C1 segment of cervical spinal cord (tissue), 14 donors: ENCODE data around the gene RGS10.

Experiments used
- DNase-seq, 14 donors: peaks; one replicate each; lab custom pipeline; 2025; lab: John Stamatoyannopoulos, UW

RGS10 gene

DNA sequence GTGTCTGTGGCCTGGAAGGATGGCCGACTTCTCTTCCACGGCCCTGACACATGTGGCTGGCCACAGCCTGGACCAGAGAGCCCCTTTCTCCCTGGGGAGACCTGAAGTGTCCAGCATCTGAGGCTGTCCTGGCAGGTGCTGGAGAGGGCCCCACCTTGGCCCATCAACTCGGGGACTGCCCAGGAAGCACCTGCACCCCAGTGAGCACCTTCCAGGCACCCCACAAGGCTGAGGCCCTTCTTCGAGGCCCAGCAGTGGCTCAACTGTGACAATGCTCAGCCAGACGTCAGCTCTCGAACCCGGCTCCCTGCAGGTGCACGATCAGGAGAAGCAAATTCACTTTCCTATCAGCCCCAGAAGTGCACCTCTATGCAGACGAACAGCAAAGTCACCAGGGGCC is 24.3 kb downstream of the RGS10 start:
- DNase-seq: no peak

DNA sequence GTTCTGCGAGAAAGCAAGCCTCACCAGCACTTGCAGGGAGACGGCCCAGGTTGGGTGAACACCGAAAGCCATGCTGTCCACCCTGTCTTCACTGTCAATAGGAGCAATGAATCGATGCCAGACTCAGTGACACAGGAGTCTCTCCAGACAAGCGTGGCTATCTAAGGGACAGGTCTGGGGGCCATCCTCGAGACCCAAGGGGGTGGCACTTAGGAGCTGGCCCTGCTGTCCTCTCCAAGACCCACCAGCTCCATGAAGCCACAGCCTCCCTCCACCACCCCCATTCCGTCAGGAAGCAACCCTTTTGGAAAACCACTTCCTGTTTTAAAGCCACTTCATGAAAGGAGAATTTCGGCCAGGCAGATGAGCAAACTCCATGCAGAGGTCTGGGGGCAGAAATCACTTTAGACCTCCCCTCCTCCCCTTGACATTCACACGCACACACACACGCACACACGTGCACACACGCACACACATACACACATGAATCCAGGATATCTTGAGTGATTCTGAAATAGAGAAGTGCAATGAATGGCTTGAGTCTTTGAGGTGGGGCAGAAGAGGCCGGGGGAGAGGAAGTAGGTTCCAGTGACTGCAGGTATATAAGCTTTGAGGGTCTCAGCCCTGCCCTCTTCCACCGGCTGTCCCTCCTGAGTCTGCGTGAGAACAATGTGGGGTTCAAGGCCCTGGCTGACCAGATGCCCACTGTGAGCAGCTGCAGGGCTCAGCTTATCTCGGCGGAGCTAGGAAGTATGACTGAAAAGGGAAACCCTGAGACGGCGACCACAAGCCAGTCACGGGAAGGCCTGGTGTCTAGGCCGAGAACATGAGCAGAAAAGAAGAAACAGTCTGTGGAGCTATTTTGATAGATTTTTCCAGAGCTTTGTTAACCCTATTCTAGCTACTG is 25.0 kb downstream of the RGS10 start:
- peak in 7 of 14 donors; percentile 14 to 38 (median 28) for DNase-seq

DNA sequence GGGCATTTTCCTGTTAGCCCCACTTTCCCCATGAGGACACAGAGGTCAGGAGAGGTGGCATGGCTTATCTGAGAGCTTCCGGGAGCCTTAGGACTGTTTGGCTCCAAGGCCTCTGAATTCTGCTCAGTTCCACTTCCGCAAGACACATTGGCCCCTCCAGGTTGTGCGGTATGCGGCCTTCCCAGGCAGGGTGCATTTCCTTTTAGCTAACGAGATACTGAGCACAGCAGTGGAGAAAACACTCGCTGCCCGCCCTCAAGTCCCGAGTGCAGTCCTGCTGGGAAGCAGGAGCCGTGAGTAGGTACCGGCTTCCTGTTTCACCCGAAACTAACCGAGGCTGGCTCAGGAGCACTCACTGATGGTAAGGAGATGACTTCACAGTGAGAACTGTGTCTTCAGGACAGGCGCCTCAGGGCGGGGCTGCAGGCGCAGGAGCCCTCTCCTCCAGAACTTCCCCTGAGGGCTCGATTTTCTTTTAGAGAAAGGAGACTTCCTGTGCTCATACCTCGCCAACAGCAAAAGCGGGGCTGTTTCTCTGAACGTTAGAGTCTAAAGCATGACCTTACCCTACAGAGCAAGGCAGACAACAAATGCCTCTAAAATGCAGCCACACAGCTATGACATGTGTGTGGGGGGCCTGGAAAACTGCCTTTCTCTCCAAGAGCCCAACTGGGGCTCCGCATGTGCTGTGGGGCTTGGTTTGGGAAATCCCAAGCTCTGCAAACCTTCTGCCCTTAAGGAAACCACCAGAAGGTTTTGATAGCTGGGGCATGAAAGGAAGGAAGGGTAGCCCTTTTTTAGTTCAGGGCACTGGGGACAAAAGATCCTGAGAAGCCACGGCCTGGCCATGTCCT is 25.9 kb downstream of the RGS10 start:
- peak in 3 of 14 donors; percentile 14 to 24 (median 16) for DNase-seq

DNA sequence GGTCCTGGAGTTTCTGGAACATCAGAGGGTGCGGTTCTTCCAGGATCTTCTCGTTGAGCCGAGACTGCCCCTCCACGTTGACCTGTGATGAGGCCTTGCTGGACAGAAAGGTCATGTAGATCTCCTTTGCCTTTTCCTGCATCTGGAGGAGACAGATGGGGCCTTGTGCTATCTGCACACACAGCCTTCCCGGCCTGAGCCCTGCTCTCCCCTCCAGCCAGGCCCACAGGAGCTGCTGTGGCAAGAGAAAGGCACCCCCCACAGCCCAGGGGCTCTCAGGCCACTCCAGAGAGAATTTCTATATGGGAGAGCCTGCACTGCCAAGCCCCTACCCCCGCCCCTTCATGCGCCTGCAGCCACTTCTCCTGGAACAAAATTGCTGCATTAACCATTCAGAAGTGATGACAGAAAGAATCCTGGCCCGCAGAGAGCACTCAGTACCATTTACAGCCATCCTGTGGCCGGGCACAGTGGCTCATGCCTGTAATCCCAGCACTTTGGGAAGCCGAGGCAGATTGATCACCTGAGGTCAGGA is 26.9 kb downstream of the RGS10 start:
- no peak for DNase-seq

DNA sequence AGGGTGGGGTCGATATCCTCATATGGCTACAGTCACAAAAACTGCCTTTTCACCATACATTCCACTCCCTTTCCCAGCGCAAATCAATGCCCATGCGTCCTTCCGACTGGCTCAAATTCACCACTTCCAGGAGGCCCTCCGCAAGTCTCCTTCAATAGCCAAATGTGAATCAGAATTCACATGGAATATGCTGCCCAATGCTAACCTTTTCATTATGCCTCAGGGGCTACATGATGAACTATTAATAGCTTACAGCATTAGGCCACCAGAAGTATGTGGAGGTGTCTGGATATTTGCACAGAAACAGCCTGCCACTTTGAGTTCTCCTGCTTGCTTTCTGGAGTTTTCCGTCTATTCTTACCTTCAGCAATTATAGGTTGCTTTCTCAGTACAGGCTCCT is 27.7 kb downstream of the RGS10 start:
- DNase-seq: no peak

DNA sequence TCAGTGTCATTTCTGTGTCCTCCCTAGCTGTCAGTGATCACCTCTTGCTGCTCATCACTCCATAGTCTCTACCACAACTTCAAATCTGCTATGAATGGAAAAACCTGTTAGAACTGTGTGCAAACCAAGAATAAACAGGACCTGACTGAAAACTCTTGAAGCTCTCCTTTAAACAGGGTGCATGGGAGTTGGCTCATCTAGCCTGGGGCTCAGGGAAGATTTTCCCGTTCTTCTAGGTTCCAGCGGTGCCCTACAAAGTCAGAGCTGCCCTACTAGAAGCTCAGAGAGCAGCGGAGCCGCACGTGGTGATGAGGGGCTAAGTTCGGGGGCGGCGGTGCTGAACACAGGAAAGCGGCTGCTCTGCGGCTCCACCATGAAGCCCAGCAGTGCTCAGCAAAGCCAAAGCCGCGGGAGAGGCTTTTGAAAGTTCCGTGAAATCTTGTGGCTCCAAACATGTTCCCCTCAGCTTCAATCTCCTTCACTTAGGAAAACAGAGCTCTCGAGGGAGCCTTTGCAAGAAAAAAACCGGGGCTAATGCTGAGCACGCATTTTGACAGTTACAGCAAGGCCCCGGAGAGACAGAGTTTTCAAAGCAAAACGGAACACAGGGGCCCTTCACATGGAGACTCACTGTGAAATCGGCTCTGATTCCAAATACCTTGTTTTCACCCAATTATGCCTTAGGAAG is 30.5 kb downstream of the RGS10 start:
- DNase-seq: no peak

DNA sequence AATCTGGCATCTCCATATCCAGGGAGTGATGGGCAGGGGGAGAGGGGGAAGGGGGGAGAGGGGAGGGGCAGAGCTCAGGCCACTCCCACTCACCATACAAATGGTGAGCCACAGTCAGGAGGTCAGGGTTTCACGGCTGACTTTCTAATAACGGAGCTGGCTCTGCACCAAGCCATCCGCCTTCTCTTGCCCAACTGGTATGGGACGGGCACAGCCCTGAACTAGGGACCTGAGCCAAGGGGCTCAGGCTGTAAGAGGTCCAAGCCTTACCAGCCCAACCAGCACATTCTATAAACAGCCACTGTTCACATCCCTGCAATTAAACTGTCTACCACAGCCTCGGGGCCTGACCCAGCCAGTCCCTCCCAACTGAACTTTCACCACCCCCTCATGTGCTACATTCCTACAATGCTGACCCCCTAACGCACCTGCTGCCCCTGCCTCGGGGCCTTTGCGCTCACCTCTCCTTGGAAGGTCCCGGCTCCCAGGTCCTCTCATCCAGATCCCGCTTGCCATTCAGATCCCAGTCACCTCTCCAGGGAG is 32.5 kb downstream of the RGS10 start:
- peak in 1 of 14 donors; percentile 14 for DNase-seq

DNA sequence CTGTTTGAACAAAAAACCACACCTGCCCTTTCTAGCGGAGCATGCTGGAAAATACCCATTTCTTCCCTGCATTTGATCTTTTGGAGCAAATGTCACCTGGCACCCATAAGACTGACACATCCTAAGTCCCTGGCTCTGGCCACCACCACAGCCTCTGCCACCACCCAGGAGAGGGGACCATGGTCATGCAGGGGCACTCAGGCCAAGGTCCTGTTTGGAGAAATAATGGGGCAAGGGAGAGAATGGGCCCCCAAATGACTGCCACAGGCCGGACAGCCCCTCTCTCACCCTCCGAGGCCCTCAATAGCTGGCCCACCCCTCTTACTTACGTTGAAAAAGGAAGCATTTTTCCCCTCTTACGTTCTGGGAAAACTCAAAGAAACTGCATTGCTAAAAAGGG is 35.4 kb downstream of the RGS10 start:
- no peak for DNase-seq

DNA sequence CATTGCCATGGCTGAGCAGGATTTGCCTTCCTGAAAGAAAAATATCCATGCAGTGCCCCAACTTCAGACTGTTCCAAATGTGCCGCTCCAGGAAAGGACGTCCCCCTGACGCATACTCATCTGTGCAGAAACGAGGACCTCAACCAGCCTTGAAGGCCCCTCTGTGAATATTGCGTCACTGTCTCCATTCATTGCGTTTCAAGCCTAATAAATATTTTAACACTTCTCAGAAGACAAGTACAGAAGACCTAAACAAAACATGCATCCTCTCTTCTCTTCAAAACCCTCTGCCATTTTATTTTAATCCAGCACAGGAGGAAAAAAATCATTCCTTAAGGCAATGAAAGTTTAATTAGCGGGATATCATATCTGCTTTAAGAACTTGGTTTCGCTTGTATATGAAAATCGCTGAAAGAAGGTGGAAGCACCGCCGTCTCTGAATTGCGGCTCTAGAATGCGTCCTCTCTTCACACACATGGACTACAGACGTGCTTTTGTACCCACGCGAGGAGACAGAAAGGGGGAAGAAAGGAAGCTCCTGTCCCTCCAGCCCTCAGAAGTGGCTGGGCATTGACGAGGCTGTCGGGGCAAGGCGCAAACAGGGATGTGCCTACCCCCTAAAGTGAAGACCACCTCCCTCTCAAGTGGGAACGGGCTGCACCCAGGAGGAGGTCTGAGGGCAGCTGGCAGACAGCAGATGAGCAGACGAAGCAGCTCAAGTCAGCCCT is 36.8 kb downstream of the RGS10 start:
- no peak for DNase-seq

DNA sequence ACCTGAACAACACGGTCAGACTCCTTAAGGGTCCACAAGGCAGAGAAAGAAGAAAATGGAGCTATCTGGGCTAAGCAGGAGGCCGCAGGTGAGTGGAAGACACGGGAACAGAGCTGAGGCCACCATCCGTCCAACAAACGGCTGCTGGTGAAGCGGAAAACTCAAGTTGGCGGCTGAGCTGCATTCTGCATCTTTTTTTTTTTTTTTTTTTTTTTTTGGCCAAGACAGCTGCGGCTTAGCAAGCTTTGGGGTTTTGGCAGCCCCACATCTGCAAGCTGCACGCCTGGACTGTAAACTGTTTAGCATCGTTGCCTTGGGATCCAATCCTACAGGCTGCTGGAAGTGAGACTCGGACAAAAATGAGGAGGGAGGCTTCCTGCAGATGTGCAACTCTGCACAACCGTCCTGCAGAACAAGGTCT is 37.4 kb downstream of the RGS10 start:
- no peak for DNase-seq

DNA sequence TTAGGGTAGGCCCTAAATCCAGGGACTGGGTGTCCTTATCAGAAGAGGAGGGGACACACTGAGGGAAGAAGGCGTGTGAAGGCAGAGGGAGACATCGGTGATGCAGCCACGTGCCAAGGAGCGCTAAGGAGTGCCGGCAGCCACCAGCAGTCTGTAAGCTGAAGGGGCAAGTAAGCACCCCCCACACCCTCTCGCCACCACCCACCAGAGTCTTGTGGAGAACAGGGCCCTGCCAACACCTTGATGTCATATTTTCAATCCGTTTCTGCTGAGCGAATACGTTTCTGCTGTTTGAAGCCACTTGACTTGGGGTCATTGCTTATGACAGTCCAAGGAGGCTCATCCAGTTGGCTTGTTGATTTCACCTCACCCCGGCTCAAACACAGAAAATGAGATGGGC is 37.9 kb downstream of the RGS10 start:
- no peak for DNase-seq

DNA sequence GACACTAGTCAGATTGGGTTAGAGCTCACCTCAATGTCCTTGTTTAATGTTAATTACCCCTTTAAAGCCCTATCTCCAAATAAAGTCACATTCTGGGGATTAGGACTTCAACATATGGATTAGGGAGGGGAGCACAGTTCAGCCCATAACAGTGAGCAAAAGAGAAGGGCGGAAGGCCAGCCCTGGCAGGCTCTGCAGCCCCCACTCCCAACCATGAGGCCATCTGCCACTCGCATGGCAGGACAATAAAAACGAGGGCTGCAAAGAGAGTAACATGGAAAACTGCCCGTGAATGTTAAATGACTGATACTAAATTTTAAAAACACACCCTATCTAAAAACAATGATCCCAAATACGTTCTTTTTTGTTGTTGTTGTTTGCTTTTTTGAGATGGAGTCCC is 38.7 kb downstream of the RGS10 start:
- no peak for DNase-seq

DNA sequence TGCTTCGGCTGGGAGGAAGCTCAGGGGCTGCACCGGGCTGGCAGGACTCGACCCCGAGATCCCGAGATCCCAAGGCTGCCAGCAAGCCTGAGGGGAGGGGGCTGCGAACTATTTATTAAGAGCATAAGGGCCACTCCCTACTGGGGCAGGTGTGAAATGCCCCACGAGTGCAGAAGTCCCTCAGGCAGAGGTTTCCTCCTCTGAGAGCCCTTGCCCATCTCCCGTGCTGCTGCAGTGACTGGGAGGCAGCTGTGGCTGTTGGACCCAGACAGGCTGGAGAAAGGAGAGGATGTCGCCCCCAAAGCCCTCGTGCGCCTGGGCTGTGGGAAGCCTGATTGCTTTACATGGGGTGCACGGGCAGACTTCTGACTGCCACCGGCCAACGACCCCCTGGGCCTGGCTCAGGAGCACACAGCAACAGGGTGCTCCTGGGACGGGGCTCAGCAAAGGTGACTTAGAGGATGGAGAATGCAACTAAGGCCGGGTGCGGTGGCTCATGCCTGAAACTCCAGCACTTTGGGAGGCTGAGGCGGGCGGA is 39.8 kb downstream of the RGS10 start:
- DNase-seq: no peak

DNA sequence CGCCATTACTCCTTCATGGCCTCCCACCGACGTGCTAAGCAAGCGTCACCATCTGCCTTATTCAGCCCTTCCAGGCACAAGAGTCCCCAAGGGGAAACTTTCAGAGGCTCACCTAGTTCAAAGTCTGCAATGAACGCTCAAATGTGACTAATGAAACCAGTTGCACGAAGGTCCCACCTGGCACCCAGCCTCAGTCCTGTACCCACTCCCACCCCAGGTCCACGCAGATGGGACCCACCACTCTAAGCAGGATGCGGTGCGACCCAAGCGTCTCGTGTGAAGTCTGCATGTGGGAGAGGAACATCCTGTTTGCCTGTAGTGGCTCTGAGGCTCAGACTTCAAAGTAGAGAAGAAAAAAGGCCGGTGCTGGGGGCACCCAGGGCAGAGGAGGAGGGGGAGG is 40.3 kb downstream of the RGS10 start:
- DNase-seq: no peak

DNA sequence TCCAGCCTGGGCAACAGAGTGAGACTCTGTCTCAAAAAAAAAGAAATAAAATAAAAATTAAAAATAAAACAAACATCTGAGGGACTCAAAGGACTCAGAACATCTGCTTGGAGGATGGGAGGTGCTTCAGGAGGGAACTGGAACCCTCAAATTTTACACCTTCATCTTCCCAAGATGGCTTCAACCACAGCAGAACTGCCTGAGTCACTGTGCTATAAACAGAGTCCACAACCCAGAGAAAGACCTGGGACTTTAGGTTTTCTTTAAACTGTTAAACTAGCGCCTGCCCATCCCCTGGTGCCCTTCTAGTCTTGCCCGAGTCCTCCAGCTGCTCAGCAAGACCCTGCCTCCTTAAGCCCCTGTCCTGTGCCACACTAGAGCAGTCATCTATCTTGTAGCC is 40.8 kb downstream of the RGS10 start:
- no peak for DNase-seq

DNA sequence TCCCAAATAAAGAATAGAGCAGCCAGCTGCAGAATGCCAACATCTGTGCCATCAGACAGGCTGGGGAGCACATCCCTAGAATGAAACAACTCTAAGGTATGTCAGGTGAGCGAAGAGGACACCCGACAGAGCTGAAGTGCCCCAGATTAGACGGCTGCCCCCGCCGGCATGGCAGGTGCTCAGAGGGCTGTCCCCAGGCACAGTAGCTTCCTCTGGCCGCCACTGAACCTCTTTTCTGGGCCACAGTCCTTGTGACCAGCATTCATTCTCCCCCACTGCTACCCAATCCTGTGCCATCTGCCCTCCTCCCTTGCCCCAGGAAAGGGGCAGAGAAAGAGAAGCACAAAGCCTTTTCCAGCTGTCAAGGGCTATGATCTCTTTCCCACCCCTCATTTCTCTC is 41.7 kb downstream of the RGS10 start:
- no peak for DNase-seq

DNA sequence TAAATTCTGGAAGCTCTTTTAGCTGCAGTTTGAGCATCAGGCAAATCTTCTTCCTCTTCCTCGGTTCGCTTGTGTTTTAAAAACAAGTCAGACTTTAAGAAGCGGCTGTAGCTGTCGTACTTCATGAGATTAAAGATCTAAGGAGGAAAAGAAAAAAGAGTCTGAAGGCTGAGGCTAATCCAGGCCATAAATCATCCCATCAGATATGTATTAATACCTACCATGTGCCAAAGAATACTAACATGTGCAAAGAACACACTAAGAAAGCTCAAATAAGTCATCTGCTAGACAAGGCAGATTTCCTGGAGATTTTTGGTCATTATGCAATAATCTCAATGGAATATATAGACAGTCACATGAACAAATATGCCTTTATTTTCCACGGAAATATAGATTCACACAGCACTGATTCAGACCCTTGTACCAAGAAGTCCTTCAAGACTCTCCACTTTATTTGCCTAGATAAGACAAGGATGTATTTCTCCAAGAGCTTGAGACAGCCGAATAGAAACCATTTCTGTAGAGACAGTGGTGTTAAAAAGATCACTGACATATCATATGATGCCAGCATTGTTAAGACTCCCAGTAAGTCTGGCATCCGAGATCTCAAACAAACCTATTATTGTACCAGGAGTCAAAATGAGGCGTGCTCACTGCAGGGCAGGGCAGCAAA is 42.3 kb downstream of the RGS10 start:
- no peak for DNase-seq

DNA sequence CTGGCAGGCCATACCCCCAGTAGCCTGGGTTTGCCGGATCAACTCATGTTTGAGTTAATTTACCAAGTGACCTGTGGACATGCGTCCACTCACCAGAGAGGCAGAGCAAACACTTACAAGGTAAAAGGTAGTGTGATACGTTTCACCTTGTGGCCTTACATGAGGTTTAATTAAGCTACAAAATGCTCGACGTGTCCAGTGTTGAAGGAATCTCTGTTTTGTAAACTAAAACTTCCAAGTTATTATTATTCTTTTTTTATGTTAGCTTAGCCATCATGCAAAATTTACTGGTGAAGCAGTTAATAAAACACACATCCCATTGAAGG is 42.9 kb downstream of the RGS10 start:
- no peak for DNase-seq

DNA sequence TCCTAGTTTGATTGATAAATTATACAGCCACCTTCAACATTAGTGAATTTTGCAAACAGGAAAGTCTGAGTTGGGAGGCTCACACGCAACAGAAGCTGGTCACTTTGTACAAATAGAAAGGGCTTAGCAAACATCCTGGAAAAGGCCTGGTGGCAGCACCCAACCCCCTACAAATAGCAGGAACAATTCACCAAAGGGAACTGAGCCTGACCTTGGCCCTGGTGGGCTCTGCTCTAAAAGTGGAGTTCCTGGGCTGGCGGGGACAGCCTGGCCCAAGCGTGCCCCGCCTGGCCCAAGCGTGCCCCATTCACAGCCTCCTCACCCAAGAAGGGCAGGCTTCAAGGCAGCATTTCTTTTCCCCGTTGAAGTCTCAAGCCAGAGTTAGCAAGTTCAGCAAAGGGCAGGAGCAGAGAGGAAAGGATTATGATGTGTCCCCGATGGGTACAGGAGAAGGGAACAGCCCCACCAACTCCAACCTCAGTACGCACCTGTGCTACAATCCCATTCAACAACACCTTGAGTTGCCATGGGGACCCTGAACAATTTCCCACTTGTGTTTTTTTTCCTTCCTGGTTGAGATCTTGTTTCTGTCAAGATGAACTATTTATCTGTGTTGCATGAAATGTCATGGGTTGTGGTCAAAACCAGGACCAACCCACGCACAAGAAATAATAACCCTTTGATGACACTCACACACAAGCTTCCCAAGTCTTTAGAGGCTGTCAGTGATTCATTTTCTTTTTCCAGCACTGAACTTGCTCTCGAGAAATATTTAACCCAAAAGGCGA is 43.4 kb downstream of the RGS10 start:
- no peak for DNase-seq
